IMR-90 (cell line): ENCODE measurements around the gene TRPM3. TPM values are rescaled to one million over a fixed set of nuclear protein-coding genes. Genes with fewer than 3 reads are reported as not detected.

Source experiments
- ATAC-seq: fragments of 200-7000 bp; cut with Tn5 transposase; 2 replicates; pipeline ENCODE4 v1.9.1; 2020; ENCODE audit warnings: low read depth, mild to moderate bottlenecking, moderate library complexity
- BruUV-seq: library from RNA; stranded (reverse); fragments of 400-500 nt; replicated peaks from 2 replicates; lab custom pipeline; 2021; lab: Mats Ljungman, UMichigan
- CTCF ChIA-PET: fragments of 300-600 bp; formaldehyde crosslinking; extraction: SDS; loops from one replicate; lab custom pipeline; 2021; ENCODE audit warnings: antibody characterized with exemption; lab: Yijun Ruan, JAX
- POLR2A ChIA-PET: fragments of 300-600 bp; sonication (Branson Sonifier 250); formaldehyde crosslinking; loops from one replicate; lab custom pipeline; 2022; ENCODE audit warnings: antibody characterized with exemption; ENCODE audit not compliant: unreplicated experiment; lab: Charles Lee
- DNase-seq: peaks from one replicate; pipeline ENCODE4 v3.0.0; 2013
- H2AFZ ChIP-seq: replicated peaks from 2 replicates; pipeline ENCODE3; 2013; ENCODE audit warnings: low read length, mild to moderate bottlenecking; ENCODE audit not compliant: poor library complexity
- H2AK5ac ChIP-seq: 2 replicates; pipeline ENCODE4 v1.6.1; 2013; ENCODE audit warnings: low read depth, low read length, inconsistent platforms
- H2AK9ac ChIP-seq: replicated peaks from 2 replicates; pipeline ENCODE3; 2013; ENCODE audit warnings: mild to moderate bottlenecking, low read depth, low read length, moderate library complexity; ENCODE audit not compliant: poor library complexity
- H2BK120ac ChIP-seq: 2 replicates; pipeline ENCODE4 v1.6.1; 2013; ENCODE audit warnings: low read depth, low read length, inconsistent platforms
- H2BK15ac ChIP-seq: 3 replicates; pipeline ENCODE4 v1.6.1; 2013; ENCODE audit warnings: low read depth, low read length, inconsistent platforms
- H2BK20ac ChIP-seq: 2 replicates; pipeline ENCODE4 v1.6.1; 2013; ENCODE audit warnings: low read depth, mild to moderate bottlenecking, inconsistent platforms, low read length, moderate library complexity
- H2BK5ac ChIP-seq: 2 replicates; pipeline ENCODE4 v1.6.1; 2013; ENCODE audit warnings: mild to moderate bottlenecking, low read depth, low read length, inconsistent platforms; ENCODE audit not compliant: poor library complexity, severe bottlenecking
- H3K14ac ChIP-seq: replicated peaks from 2 replicates; pipeline ENCODE4 v1.6.1; 2013; ENCODE audit warnings: low read depth, low read length, inconsistent platforms
- H3K18ac ChIP-seq: 2 replicates; pipeline ENCODE4 v1.6.1; 2013; ENCODE audit warnings: low read depth, low read length, control low read depth
- H3K23ac ChIP-seq: 2 replicates; pipeline ENCODE4 v1.6.1; 2013; ENCODE audit warnings: low read depth, low read length, inconsistent platforms
- H3K27ac ChIP-seq: 2 replicates; pipeline ENCODE4 v1.5.1; 2013; ENCODE audit warnings: mild to moderate bottlenecking, control low read depth, low read length; ENCODE audit not compliant: insufficient read depth
- H3K27me3 ChIP-seq: 2 replicates; pipeline ENCODE4 v1.6.1; 2013; ENCODE audit warnings: low read length; ENCODE audit not compliant: control insufficient read depth, insufficient read depth
- H3K36me3 ChIP-seq: 2 replicates; pipeline ENCODE4 v1.6.1; 2013; ENCODE audit warnings: low read length, mixed read lengths; ENCODE audit not compliant: control insufficient read depth, insufficient read depth
- H3K4ac ChIP-seq: 2 replicates; pipeline ENCODE4 v1.6.1; 2013; ENCODE audit warnings: low read depth, low read length, inconsistent platforms
- H3K4me1 ChIP-seq: 2 replicates; pipeline ENCODE4 v1.6.1; 2013; ENCODE audit warnings: low read length, mixed read lengths; ENCODE audit not compliant: control insufficient read depth, insufficient read depth
- H3K4me2 ChIP-seq: 2 replicates; pipeline ENCODE4 v1.6.1; 2013; ENCODE audit warnings: low read depth, mild to moderate bottlenecking, control low read depth, low read length, moderate library complexity
- H3K4me3 ChIP-seq: 2 replicates; pipeline ENCODE4 v1.5.1; 2013; ENCODE audit warnings: low read depth, mild to moderate bottlenecking, control low read depth, low read length, moderate library complexity; ENCODE audit not compliant: insufficient read depth
- H3K56ac ChIP-seq: 2 replicates; pipeline ENCODE4 v1.6.1; 2013; ENCODE audit warnings: low read length, inconsistent platforms; ENCODE audit not compliant: insufficient read depth; ENCODE audit errors: extremely low read depth
- H3K79me1 ChIP-seq, 2 experiments: 2 replicates each; pipeline ENCODE4 v1.6.1; 2013; ENCODE audit warnings: low read length in 2 of 2, inconsistent platforms in 1 of 2, low read depth in 1 of 2
- H3K9ac ChIP-seq: 2 replicates; pipeline ENCODE4 v1.6.1; 2013; ENCODE audit warnings: low read depth, low read length, control low read depth
- H3K9me1 ChIP-seq: 2 replicates; pipeline ENCODE4 v1.6.1; 2013; ENCODE audit warnings: low read length, inconsistent platforms; ENCODE audit not compliant: insufficient read depth
- H3K9me3 ChIP-seq: 2 replicates; pipeline ENCODE4 v1.6.1; 2013; ENCODE audit warnings: low read length; ENCODE audit not compliant: control insufficient read depth, insufficient read depth
- H4K20me1 ChIP-seq: 2 replicates; pipeline ENCODE4 v1.6.1; 2013; ENCODE audit warnings: low read length, inconsistent platforms; ENCODE audit not compliant: insufficient read depth
- H4K5ac ChIP-seq: 2 replicates; pipeline ENCODE4 v1.6.1; 2013; ENCODE audit warnings: mild to moderate bottlenecking, low read depth, low read length, control low read depth
- H4K8ac ChIP-seq, 2 experiments: 2 replicates each; pipeline ENCODE4 v1.6.1; 2013; ENCODE audit warnings: low read depth in 2 of 2, low read length in 2 of 2, control low read depth in 1 of 2, inconsistent platforms in 1 of 2
- H4K91ac ChIP-seq: 2 replicates; pipeline ENCODE4 v1.6.1; 2013; ENCODE audit warnings: low read depth, low read length, inconsistent platforms; ENCODE audit not compliant: insufficient read depth
- CEBPB ChIP-seq: IDR thresholded peaks from 2 replicates; pipeline ENCODE4 v1.6.1; 2012; ENCODE audit warnings: low read depth, low read length, improper control_type of control experiment
- CHD1 ChIP-seq: IDR thresholded peaks from 2 replicates; pipeline ENCODE4 v1.6.1; 2012; ENCODE audit warnings: low read depth, low read length, improper control_type of control experiment
- FOS ChIP-seq: fragments of 150-350 bp; IDR thresholded peaks from 2 replicates; pipeline ENCODE4 v1.6.1; 2016; ENCODE audit warnings: low read depth, low read length
- MAFK ChIP-seq: IDR thresholded peaks from 2 replicates; pipeline ENCODE4 v1.6.1; 2012; ENCODE audit warnings: low read depth, low read length, improper control_type of control experiment
- MAZ ChIP-seq: IDR thresholded peaks from 2 replicates; pipeline ENCODE4 v1.6.1; 2012; ENCODE audit warnings: low read depth, mild to moderate bottlenecking, low read length, improper control_type of control experiment, moderate library complexity, borderline replicate concordance
- POLR2A ChIP-seq: IDR thresholded peaks from 2 replicates; pipeline ENCODE4 v1.6.1; 2012; ENCODE audit warnings: mild to moderate bottlenecking, low read depth, low read length
- RCOR1 ChIP-seq: IDR thresholded peaks from 2 replicates; pipeline ENCODE4 v1.6.1; 2012; ENCODE audit warnings: mild to moderate bottlenecking, low read length, improper control_type of control experiment; ENCODE audit not compliant: insufficient replicate concordance
- WGBS, 2 experiments: methylation state at CpG; one replicate each; pipeline versions ENCODE4 v1.1.5 to v1.1.7; 2013; ENCODE audit warnings: missing lambda C conversion rate in 2 of 2; ENCODE audit not compliant: insufficient read length in 1 of 2; ENCODE audit errors: extremely low coverage in 2 of 2; 5-methylcytosine and 5-hydroxymethylcytosine counted together
- dilution Hi-C: fragments of 300-500 bp; cut with HindIII; formaldehyde crosslinking; loops from one replicate; pipeline ENCODE4 v1.14.3; 2018; ENCODE audit warnings: low sequenced_read_pairs; ENCODE audit not compliant: unreplicated experiment
- in situ Hi-C: fragments of 300-500 bp; cut with MboI; formaldehyde crosslinking; loops from 3 replicates; pipeline ENCODE4 v1.14.3; 2019; ENCODE audit warnings: low sequenced_read_pairs, inconsistent platforms, mixed read lengths
- intact Hi-C: fragments of 100-400 bp; cut with micrococcal nuclease; formaldehyde crosslinking; loops from 2 replicates; pipeline ENCODE4 v1.10.0; 2022
- polyA plus RNA-seq, 3 experiments: library from polyadenylated mRNA; depleted of rRNA; stranded (reverse); fragments of >200 nt; gene quantifications; 2 replicates each; pipeline ENCODE4 v1.2.3, GENCODE V29; 2012; ENCODE audit warnings: low replicate concordance in 1 of 3
- total RNA-seq: library from RNA; depleted of rRNA; stranded (reverse); fragments of >200 nt; gene quantifications from 2 replicates; pipeline ENCODE4 v1.2.3, GENCODE V29; 2012
- TF ChIP-seq, protein P1 (sequence below): fragments of 150-350 bp; IDR thresholded peaks from 2 replicates; pipeline ENCODE4 v1.6.1; 2016; ENCODE audit warnings: low read depth, mild to moderate bottlenecking, low read length, moderate library complexity, borderline replicate concordance

TRPM3 gene
- total and polyA plus RNA-seq, 2 of the 4 experiments (the other 2 are of a cell fraction): not detected

DNA sequence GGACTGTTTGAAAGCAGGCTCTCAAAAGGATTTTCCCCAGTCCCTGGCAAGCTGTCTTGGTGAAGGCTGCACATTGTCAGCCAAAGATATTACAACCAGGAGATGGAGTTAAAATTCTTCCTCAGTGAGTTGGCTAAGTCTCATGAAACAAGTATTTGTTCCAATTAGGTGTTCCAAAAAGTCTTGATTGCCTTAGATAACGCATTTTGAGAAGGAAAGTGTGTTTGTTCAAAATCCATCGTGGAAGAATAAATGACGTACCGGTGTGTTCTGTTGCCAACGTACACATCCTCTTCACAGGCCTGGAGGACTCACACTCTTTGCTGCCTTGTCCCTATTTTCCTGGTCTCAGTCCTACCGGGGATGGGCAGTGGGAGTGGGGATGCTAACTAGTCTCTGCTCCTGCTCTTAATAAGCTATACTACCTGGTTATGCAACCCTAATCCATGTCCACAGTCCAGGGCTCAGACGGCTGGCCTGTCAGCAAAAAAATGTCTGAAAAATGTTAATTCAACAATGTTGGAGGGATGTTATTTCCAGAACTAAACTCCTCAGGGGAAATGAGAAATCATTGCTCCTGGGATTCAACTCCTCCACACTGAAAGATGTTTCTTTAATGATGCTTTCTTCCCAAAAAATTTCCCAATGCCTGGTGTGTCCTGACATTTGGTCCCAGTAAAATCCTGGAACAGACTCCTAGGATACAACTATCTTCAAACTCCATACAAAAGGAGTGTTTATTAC is 531.7 kb downstream of the TRPM3 start:
- ATAC-seq (peak; percentile 57), DNase-seq (peak; percentile 90)
- intact Hi-C loops (loop anchor here (5.0 kb wide), 1 partner anchor 107 kb away; no protein-coding TSS in a partner anchor), dilution Hi-C loops (no loop called here), in situ Hi-C loops (loop anchor here (5.0 kb wide), 1 partner anchor 52 kb away; no protein-coding TSS in a partner anchor)
- peak overlapping the region; percentile 81 for H4K5ac ChIP-seq
- no peaks in the 10 kb centered on the region for H4K20me1 ChIP-seq
- H3K23ac ChIP-seq: peak overlapping the region; percentile 96
- no peaks in the 10 kb centered on the region for H3K36me3 ChIP-seq
- peaks cover 27% of the 10 kb centered on the region for H3K4me1 ChIP-seq
- peak overlapping the region; percentile 78 for H3K14ac ChIP-seq
- no peaks in the 10 kb centered on the region for H3K9me3 ChIP-seq
- H3K9me1 ChIP-seq: peaks cover 19% of the 10 kb centered on the region
- H3K4me2 ChIP-seq: peak overlapping the region; percentile 45
- BruUV-seq: no TSS peak
- H2AK5ac ChIP-seq: peak overlapping the region; percentile 92
- peaks cover 0 to 9% of the 10 kb centered on the region in 2 experiments; a peak in 2 of 4 replicates for H3K79me1 ChIP-seq
- ChIA-PET CTCF (no interaction called here), POLR2A (no interaction called here)
- peak overlapping the region; percentile 75 for H3K56ac ChIP-seq
- H2AK9ac ChIP-seq: peak overlapping the region; percentile 68
- H4K91ac ChIP-seq: peak overlapping the region; percentile 85
- no CpG with 5 or more reads among the region's 7 CpGs for WGBS, 2 experiments
- peak overlapping the region; percentile 49 for H3K9ac ChIP-seq
- TF ChIP-seq RCOR1 (no peak), MAZ (no peak), CEBPB (peak; percentile 67), FOS (peak; percentile 34; the same call in 1 of the 2 replicates), MAFK (no peak), POLR2A (no peak), CHD1 (no peak)
- TF ChIP-seq, protein P1, sequence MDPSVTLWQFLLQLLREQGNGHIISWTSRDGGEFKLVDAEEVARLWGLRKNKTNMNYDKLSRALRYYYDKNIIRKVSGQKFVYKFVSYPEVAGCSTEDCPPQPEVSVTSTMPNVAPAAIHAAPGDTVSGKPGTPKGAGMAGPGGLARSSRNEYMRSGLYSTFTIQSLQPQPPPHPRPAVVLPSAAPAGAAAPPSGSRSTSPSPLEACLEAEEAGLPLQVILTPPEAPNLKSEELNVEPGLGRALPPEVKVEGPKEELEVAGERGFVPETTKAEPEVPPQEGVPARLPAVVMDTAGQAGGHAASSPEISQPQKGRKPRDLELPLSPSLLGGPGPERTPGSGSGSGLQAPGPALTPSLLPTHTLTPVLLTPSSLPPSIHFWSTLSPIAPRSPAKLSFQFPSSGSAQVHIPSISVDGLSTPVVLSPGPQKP: no peak
- peak overlapping the region; percentile 97 for H2BK120ac ChIP-seq
- H3K18ac ChIP-seq: peak overlapping the region; percentile 78
- peak overlapping the region; percentile 98 for H3K4ac ChIP-seq
- H2BK15ac ChIP-seq: peak overlapping the region; percentile 97
- H3K27ac ChIP-seq: peak overlapping the region; percentile 95
- no peak overlapping the region for H3K4me3 ChIP-seq
- no peaks in the 10 kb centered on the region for H3K27me3 ChIP-seq
- H4K8ac ChIP-seq: peak overlapping the region; percentile 30 to 79
- peak overlapping the region; percentile 82 for H2AFZ ChIP-seq
- H2BK5ac ChIP-seq: peak overlapping the region; percentile 87
- peak overlapping the region; percentile 99 for H2BK20ac ChIP-seq
